Mesenteric fat pad (tissue), 1 donor: ENCODE measurements around the gene TAPBP. TPM values are rescaled to one million over a fixed set of nuclear protein-coding genes. Genes with fewer than 3 reads are reported as not detected.
A peak's percentile ranks its signal among the peaks of the same experiment; 100 is the strongest.
"Not testable (repeated sequence)": the region's sequence is repeated elsewhere in the genome, so short reads cannot be mapped to it uniquely, and the experiment has no call there.

Experiments used
- DNase-seq: peaks from one replicate; pipeline ENCODE4 v3.0.0-alpha.2; 2020; ENCODE audit warnings: low spot score
- total RNA-seq: library from RNA; stranded (reverse); fragmentation: NEBNext Ultra II Directional; extraction: Animal tissue kit (Norgen Biotek cat#: 25700); gene quantifications from one replicate; pipeline ENCODE4 v1.2.1, GENCODE V29; 2021
- donor health status: DM: yes; HTN: yes; CAD: no.

TAPBP gene
- total RNA-seq, 1 donor from 2014 or later = 77.9 TPM

DNA sequence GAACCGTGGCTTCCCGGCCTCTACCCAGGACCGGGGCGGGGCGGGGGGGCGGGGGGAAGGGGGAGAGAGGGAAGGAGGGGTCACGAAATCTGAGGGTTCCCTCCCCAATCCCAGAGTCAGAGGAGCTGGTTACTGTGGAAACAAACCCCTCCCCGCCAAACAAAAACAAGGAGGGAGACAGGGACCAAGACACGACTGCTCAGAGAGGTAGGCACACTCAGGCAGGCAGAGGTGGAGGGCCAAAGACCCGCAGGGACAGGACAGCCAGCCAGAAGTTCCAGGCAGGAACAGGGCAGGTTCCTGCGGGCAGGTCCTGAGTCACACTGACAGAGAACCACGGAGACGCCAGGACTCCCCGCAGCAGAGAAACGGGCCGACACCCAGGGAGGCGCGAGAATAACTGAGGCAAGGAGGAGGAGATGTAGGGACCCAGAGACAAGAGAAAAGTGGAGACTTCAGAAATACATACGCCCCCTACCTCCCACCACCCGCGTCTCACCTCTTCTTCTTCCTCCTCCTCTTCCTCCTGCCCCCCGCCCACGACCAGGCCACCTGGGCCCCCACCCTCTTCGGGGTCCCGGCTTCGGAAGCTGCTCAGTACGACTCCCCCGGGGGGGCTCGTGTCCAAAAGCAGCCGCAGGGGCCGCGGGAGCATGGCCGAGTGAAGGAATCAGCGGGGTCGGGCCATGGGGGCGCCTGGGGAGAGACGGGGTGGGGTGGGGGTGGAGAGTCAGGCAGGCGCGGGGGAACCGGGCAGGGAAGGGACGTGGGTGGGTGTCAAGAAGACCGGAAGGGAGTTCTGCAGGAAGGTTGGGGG is 15.7 kb downstream of the TAPBP start:
- DNase-seq = no peak

DNA sequence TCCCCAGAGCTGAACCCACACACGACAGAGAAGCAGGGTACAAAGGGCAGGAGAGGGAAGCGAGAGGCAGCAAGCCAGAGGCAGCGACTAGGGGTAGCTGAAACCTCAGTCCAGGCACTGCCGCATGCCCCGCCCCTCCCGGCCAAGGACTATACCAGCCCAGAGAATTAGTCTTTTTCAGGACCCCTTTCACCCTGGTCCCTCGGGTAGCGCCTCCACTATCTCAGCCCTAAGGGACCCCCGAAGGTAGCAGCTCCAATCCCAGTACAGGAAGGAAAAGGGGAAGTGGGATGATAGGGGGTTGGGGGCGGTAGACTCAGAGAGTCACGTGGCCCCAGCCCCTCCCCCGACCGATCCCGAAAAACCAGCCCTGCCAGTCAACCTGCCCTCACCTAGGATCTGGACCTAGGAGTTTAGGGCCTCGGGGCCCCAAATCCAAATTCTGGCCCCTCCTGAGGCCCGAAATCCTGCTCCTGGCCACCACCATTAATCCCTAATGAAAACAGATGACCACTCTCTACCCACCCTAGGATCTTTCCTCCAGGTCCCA is 16.4 kb downstream of the TAPBP start:
- no peak for DNase-seq

DNA sequence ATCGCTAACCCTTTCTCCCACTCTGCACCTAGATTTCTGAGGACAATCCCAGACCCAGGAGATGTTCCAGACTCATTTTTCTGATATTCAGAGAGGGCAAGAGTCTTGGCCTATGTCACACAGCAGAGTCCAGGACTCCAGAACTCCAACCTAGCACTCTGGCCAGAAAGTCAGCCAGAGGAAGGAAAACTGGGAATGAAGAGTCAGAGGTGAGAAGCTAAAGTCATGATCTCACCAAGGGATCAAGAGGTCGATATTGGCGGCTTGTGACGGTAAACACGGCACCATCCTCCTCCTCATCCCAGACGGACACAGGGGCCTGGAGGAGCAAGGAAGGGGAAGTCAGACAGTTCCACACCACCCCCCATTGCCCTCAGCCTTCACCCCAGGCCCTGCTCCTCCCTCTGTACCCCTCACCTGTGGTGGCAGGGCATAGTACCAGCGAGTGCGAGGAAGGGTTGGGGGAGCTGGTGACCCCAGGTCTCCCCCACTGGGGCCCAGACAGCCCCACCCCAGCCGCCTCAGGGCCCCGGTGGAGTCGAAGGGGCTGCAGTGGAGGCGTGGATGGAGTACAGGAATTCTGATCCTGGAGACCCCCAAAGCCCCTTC is 17.0 kb downstream of the TAPBP start:
- DNase-seq = no peak

DNA sequence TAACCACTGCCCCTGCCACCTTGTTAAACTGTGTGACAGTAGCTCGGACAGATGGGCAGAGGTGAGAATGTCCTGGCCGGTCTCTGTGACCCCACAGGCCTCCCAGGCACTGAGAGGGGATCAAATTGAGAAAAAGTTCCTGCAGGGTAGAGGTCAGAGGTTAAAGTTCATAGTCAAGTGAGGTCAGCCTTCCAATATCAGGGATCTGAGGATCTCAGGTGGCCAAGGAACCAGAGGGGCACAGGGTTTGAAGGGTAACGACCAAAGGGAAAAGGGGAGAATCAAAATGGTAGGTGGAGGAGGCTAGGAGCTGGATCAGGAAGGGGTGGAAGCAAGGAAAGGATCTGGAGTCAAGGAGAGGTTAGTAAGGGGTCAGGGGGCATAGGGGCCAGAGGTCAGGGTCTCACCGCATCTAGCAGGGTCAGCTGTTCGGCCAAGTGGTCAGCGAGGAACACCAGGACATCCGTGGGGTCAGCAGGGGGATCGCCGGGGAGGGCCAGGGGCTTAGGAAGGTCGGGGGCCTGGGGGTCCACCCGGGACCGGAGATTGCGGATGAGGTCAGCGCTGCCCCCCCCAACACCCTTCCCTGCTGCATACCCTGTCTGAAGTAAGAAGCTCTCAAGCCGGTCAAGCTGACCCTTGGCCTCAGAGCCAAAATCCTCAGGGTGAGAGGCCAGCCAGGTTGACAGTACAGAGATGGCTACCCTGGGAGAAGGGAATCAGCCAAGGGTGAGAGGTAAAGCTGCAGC is 18.1 kb downstream of the TAPBP start:
- no peak for DNase-seq

DNA sequence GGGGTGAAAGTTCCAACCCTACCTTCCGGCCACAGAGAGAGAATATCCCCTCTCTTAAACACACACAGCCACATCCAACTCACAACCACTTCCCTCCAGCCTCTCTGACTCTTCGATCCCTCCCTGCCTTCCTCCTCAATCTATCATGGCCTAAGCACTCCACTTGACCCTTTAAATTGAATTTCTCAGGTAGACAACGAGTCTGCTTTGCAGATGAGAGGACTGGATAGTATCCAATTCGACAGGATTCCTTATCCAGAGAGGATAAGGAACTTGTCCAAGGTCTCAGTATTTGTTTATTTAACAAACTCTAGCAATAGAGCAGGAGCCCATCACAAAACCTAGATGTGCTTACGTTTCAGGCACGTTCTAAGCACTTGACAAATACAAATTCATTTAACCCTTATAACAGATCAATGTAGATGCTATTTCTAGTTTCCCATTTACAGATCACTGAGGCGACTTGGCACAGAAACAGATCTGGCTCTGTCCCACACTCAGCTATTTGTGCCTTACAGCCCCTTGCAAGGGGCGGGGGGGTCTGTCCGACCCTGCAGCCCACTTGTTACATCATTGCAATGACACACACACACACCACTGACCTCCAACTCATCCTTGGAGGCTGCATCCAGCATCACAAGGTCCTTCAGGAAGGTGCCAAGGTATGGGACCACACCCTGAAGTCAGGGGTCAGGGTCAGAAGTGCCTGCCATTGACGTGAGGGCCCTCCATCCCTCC is 19.6 kb downstream of the TAPBP start:
- no peak for DNase-seq

DNA sequence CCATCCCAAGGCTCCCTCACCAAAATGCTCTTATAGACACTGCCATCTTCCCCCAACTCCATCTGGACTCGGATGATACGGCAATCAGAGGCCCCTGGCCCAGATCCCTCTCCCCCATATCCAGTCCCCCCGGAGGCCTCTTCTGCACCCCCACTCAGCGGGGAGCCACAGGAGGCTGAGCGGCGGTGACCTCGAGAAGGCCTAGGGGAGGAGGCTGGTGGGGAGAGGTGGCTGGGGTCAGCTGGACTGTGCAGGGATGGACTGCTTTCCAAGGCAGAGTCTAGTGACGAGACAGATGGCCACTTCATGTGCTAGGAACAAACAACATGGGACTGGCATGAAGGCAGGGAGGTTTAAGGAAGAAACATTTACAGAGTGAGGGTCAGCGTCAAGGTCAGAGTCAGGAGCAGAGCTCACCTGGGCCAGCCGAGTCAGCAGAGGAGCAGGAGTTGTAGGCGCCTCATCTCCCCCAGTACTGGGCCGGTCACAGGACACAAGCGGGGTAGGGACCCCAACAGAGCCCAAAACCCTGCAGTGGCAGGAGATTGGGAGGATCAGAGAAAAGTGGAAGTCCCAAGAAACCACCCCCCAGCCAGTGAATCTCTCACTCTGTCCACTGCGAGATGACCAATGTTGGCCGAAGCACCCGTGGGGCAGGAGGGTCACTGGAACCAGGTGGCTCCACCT is 20.7 kb downstream of the TAPBP start:
- no peak for DNase-seq

DNA sequence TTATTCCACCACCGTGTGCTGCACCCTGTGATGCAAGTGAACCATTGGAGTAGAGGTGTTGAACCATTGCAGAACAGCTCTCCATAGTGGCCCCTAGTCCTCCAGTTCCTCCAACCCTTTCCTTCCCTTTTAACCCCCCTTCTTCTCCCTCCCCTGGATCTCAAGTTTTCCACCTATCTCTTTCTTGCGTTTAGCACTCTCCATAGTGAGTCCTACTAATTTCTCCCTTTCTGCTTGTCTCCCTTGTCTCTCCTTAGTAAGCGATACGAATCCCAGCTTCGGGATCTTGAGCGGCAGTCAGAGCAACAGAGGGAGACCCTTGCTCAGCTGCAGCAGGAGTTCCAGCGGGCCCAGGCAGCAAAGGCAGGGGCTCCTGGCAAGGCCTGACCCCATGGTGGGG is 23.4 kb downstream of the TAPBP start:
- DNase-seq = no peak

DNA sequence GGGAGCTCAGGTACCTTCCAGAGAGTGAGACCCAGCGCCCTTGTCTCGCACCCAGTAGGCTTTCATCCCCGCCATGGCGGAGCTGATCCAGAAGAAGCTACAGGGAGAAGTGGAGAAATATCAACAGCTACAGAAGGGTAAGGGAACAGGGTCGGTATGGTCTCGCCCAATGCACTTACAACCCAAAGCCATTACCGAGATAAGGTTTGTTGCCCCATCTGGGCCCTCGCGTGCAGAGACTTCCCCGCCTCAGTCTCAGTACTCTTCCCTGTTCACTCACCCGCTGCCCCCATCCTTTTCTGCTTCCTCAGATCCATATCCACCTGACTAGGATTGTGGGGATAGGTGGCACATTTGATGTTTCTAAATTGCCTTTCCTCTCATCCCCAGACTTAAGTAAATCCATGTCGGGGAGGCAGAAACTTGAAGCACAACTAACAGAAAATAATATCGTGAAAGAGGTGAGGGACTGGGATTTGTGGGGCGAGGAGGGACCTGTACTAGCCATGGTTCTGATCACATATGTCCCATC is 24.0 kb downstream of the TAPBP start:
- peak; percentile 89 for DNase-seq

DNA sequence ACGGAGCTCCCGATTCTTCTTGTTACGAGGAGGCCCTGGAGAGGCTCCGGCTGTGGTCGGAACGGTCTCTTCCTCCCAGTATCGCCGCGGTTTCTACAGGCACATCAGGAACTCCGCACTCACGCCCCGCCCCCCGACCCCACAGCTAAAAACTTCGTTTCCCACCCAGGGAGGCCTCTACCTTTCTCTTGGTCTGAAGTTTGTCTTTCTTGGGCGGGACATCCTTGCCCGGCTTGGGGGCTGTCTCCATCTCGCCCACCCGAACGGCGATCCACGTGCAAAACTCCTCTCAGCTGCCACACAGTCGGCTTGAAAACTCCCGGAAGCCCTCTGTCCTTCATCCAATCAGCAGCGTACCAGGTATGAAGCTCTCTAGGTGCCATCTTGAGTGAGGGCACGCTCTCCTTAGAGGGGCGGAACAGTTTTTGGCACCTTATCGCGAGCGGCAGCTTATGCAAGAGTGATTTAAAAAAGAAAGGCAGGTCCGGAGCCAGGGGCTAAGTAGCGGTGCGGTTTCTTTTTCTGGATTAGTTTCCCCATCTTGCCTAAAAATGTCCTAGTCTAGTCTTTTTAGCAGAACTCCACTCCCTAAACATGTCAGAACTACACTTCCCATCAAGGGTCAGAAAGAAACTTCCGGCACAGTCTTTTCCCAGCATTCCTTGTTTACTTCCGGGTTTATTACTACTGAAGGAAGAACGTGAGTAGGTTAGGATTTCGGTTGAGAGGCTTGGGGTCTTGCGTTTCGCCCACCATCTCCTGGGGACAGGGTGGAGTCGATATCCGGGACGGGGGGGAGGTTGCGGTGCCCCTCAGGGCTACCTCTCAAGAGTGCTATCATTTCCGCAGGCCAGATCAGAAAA is 24.7 kb downstream of the TAPBP start, which contains the start of the genes PFDN6 and WDR46:
Gene PFDN6, plus strand, starts transcription at position 681 of the 863 bp plus-strand sequence. CDS start 256 bp downstream, outside the sequence.
Gene WDR46, minus strand, starts transcription at position 319 of the 863 bp plus-strand sequence. Its CDS starts 69 bp downstream, at position 250.
- DNase-seq = no peak

DNA sequence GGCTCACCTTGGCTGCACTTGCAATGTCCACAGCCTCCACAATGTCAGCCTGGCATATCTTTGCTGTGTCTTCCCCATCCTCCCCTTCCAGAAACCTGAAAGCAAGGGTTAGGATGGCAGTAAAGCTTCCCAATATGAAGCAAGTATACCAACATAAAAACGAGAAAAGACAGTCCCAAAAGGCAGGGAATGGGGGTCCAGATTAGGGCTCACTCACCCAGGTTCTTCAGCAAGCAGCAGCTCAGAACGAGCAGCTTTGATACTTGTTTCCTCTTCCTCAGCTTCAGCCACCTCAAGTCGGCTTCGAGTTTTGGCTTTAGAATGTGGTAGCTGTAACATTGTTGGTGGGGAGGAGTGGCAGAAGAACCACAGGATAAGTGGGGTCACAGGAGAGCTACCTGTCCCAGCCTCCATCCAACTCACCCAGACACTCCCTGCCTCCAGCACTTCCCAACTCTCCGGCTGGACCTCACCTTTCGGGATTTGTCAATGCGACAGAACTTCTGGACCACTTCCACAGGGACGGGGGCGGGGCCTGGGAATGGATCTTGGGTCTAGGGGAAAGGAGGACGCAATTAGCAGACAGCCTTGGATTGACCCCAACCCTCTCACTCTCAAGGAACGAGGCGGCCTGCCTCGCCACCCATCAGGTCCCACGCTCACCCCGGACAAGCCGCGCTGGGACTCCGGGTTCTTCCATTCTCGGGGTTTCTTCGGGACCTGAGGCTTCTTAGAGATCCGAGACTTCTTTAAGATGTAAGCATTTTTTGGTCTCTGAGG is 25.5 kb downstream of the TAPBP start:
- peak; percentile 89 for DNase-seq

DNA sequence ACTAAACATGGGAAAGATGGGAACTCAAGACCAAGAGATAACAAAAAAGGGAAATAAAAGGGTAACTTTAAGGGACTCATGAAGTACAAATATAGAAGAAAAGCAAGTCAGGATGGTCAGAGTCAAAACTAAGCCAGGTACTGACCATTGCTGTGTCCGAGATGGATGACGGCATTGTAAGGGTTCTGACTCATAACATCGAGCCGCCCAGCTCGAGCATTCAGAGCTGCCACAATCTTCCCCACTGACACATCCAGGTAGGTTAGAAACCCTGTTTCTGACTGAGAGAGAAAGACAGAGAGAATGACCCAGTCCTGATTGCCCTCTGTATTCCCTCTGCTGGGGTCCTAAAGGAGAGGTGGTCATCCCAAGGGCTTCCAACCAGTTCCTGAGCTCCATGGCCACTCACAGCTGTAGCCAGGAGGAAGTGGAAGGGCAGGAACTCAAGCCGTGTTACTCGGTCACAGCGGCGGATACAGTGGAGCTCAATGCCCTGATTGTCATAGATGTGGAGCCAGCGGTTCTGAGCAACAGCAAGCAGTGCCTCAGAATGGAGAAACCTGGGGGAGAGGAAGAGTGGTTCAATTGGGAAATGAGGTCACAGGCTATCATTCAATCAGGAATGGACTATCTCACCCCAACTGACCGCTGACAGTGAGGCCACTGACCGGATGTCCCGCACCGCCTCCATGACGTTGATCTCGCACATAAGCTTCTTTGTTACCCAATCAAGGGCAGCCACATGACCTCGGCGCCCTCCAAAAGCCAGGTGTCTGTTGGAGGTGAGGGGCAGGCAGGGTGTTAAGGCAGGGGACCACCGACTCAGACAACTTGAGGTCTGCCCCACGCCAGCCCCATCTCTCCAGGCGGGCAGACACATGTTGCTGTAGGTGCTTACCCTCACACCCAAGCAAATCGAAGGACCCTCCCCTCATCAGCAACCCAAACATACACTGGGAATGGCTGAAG is 26.6 kb downstream of the TAPBP start:
- DNase-seq = peak; percentile 78

DNA sequence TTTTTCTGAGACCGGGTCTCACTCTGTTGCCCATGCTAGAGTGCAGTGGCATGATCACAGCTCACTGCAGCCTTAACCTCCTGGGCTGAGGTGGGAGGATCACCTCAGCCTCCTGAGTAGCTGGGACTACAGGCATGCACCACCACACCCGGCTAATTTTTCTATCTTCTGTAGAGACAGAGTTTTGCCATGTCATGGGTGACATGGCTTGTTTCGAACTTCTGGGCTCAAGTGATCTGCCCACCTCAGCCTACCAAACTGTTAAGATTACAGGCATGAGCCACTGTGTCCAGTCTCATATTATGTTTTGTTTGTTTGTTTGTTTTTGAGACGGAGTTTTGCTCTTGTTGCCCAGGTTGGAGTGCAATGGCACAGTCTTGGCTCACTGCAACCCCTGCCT is 28.7 kb downstream of the TAPBP start:
- not testable (repeated sequence) for DNase-seq

DNA sequence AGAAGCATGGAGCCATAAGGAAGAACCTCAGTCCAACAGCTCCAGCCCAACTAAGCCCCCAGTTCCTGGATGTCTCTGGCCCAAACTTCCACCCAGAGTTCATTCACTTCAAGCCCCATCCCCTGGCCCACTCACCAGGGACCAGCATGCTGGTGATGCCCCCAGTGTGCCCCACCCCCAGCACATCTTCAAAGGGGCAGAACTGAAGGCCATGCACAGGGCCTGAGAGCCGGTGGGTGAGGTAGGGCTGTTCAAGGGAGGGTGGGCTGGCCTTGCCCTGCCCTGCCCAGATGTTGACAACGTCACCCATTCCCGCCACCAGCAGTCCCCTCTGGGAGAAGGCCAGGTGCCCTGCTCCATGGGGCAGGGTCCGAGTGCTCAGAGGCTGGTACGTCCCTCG is 33.3 kb downstream of the TAPBP start:
- DNase-seq = peak; percentile 82

DNA sequence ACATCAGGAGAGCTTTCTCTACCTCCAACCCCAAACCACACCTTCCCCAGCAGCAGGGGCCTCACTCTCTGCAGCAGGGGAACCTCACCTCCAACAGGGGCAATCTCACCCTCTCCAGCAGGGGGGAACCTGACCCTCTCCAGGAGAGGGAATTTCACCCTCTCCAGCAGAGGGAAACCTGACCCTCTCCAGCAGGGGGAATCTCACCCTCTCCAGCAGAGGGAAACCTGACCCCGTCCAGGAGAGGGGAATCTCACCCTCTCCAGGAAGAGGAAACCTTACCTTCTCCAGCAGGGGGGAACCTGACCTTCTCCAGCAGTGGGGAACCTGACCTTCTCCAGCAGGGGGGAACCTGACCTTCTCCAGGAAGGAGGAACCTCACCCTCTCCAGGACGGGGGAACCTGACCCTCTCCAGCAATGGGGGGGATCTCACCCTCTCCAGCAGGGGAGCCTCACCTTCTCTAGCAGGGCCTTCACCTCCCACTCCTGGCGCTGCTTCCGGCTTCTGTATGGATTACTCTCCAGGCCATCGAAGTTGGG is 33.8 kb downstream of the TAPBP start:
- no peak for DNase-seq

DNA sequence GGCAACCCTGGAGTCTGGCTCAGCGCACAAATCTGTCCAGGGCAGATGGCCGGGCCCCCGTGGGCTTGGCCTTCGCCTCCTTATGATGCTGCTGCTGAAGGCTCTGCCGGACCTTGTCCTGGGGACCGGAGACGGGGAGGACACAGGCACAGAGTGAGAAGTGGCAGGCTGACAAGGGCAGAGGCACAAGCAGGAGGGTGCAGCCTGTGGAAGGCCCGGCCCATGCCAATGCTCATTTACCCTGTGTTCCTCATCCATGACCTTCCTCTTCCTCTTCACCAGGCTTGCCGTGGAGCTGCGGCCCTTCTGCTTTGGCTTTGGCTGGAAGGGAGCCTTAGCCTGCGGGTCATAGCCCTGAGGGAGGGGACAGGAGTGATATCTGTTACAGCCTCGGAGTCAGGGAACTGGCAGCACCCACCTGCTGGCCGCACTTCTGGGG is 34.6 kb downstream of the TAPBP start:
- DNase-seq = peak; percentile 86

DNA sequence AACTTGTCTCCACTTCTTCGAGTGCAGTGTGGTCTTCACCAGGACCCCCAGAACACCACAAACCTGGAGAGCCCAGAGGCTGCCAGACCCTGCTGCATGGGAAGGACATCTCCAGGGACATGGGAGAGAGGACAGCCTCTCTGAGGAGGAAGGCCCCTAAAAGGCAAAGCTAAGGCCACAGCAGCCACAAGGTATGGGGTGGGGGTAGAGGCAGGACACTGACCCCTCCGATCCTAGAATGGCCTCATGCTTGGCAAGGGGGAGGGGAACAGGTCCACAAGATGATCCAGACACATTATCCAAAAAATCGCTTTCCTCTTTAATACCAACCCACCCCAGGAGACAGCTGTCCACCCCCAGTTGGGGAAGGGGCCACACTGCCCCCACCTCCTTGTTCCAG is 35.1 kb downstream of the TAPBP start:
- no peak for DNase-seq

DNA sequence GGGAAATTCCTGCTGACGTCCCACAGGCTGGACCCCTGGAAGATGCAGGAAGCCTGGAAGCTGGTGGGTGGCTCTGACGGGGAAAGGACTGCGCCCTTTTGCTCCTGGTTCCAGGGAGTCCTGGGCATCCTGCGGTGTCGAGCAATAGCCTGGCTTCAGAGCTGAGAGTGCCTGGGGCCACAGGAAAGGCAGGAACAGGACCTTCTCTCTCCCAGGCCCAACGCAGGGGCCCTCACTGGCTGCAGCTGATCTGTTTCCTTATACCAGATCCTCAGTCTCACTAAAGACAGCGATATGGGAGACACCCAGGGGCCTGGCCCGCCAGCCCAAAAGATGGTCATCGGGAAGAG is 35.5 kb downstream of the TAPBP start:
- DNase-seq = no peak
